HG02571 (cell line): ENCODE results near the gene TBC1D22B.

Experiments
- ATAC-seq: cut with Tn5 transposase; IDR thresholded peaks from one replicate; pipeline ENCODE4 v1.9.1; 2021; ENCODE audit warnings: mild to moderate bottlenecking, moderate library complexity; ENCODE audit not compliant: unreplicated experiment

The TBC1D22B gene, protein sequence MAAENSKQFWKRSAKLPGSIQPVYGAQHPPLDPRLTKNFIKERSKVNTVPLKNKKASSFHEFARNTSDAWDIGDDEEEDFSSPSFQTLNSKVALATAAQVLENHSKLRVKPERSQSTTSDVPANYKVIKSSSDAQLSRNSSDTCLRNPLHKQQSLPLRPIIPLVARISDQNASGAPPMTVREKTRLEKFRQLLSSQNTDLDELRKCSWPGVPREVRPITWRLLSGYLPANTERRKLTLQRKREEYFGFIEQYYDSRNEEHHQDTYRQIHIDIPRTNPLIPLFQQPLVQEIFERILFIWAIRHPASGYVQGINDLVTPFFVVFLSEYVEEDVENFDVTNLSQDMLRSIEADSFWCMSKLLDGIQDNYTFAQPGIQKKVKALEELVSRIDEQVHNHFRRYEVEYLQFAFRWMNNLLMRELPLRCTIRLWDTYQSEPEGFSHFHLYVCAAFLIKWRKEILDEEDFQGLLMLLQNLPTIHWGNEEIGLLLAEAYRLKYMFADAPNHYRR

DNA sequence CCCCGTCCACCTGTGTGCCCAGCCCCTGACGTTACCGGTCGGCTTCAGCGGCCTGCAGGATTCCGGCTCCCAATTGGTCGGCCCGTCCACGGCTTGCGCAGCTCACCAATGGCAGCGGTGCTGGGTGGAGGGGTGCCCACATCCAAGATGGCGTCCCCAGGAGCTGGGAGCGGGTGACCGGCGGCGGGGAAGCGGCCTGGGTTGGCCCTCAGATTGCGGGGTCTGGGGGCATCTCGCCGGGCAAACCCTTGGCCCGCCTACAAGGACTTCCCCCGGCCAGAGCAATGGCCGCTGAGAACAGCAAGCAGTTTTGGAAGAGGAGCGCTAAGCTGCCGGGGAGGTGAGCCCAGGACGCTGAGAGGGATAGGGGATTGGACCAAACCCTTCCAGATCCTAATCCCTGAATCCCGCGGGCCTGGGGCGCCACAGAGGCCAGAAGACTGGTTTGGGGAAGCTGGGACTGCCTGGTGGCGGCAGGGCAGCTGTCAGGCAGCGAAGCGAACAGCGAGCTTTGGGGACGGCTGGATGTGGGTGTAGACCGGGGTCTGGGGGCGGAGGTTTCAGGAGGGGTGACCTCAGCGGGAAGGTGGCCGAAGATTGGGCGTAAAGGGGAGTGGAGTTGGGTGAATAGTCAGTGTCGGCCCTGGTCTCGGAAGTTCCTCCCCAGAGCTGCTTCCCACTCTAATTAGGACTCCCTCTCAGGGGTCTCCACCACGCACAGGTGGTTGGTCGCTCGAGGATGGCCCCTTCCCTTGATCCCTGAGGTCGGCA, at the start of gene TBC1D22B, which contains the start of gene TMEM217:
TSS of gene TBC1D22B (plus strand) at position 139 of the 771 bp plus-strand sequence. CDS start at position 285, 146 bp downstream.
TSS of gene TMEM217 (minus strand) at position 511 of the 771 bp plus-strand sequence. CDS start 39,114 bp downstream, outside the sequence.
- peak; percentile 96 for ATAC-seq

DNA sequence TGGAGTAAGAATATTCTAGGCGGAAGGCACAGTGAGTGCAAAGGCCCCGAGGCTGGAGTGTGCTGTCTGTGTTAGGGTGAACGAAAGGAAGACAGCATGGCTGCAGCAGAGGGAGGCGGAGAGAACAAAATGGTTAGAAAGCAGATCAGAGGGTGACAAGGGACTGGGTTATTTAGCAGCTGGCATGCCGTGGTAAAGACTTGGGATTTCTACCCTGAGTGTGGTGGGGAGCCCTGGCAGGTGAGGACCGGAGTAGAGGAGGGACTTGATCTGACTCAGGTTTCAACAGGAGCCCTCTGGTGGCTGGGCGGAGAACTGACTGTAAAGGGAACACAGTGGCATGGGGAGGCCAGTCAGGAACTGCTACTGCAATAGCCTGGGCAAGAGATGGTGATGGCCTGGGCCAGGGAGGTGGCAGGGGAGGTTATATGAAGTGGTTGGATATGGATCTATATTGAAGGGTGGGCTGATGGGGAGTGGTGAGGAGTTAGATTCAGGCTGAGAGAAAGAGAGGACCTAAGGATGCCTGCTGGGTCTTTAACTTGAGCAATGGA, 49.6 kb upstream of the TBC1D22B start:
- ATAC-seq, result peak; percentile 80

GRCh38 chr6:37208793-37209192, 48.8 kb upstream of the TBC1D22B start:
- ATAC-seq, result no peak

GRCh38 chr6:37209461-37210205, 47.9 kb upstream of the TBC1D22B start:
- ATAC-seq, result no peak

DNA sequence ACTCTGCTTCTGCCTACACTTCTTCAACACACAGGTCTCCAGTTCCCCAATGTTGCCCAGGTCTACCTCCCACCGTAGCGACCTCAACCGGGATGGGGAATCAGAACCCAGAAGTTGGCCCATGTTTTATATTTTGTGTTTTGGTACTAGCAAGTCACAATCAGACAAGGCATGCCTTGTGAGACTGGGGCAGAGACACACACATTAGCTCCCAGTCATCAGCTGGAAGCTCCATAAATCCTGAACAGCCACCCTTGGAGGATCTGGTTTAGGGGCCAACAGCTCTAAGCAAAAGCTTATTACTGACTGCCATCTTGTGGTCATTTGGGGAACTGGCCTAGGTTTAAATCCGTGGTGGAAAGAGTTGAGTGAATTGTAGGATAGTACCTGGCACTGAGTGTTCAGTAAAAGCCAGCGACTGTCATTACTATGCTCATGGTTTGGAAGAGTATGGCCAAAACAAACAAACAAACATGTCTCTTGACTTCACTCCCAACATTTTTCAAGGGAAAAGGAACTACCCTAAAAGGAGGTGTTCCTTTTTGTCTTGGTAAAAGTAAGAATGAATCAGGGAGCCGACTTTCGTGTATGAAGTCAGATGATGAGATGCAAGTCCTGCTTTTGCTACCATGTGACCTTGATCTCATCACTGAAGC, 47.1 kb upstream of the TBC1D22B start:
- no peak for ATAC-seq

DNA sequence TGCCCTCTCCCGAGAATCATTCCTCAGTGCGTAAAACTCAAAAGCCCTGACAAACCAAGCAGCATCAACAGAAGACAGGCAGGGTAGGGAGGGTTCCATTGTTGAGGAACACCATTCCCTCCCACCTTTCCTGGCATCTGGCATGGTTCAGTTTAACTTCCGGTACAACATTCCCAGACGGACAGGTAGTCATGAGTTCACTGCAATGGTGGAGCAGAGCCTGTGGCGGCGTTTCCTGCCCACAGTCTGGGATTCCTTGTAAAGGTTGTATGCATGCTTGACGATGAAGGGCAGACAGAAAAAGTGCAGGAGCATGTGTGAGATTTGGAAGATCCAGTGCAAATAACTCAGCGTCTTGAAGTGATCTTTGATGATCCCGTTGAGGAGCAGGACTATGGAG, 45.3 kb upstream of the TBC1D22B start:
- ATAC-seq, result no peak

DNA sequence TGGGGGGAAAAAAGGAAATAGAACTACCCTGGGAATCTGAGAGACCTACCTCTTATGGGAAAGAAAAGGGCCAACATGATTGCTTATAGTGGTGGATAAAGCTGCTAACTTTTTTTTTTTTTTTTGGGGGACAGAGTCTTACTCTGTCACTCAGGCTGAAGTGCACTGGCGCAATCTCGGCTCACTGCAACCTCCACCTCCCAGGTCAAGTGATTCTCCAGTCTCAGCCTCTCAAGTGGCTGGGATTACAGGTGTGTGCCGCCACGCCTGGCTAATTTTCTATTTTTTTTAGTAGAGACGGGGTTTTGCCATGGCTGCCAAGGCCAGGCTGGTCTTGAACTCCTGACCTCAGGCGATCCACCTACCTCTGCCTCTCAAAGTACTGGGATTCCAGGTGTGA, 39.5 kb upstream of the TBC1D22B start:
- ATAC-seq, result no peak

- ATAC-seq, result no peak
These were observed 39.1 kb upstream of the TBC1D22B start for GRCh38 chr6:37218511-37218910.

GRCh38 chr6:37221585-37222124, 35.9 kb upstream of the TBC1D22B start:
- no peak for ATAC-seq

GRCh38 chr6:37222125-37222967, 35.2 kb upstream of the TBC1D22B start:
- peak; percentile 86 for ATAC-seq

DNA sequence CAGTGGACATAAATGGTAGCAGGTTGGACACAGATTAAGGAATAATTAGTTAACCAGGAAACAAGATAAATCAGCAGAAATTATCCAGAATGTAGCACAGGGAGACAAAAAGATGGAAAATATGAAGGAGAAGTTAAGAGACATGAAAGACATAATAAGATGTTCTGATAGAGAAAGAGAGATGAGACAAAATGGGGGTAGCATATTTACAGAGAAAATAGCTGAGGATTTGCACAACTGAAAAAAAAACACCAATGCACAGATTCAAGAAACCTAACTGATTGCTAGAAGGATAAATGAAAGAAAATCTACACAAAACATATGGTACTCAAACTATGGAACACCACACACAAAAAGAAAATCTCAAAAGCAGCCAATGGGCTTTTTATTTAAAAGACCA, 34.6 kb upstream of the TBC1D22B start:
- no peak for ATAC-seq

GRCh38 chr6:37225350-37226169, 32.0 kb upstream of the TBC1D22B start:
- ATAC-seq, result no peak

GRCh38 chr6:37230104-37230503, 27.5 kb upstream of the TBC1D22B start:
- no peak for ATAC-seq

DNA sequence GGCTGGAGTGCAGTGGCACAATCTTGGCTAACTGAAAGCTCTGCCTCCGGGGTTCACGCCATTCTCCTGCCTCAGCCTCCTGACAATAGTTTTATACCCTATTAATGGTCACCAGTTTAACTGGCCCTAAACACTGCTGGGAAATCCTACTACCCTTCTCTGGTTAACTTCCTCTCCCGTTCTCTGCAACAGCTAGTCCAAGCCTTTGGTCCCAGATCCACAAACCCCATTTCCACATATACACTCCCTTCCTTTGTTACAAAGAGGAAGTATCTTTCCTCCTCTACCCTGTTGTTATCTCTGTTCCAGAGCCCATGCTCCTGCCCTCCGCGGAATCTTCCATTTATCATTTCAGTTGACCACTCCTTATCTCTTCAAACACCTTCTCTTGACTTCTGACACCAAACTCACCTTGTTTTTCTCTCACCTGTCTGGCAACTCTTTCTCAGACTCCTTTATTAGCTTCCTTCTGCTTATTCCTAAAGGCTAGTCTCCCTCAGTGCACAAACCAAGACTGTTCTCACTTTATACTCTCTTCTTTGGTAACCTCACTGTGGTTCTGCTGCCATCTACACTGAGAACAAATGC, 25.0 kb upstream of the TBC1D22B start:
- no peak for ATAC-seq

DNA sequence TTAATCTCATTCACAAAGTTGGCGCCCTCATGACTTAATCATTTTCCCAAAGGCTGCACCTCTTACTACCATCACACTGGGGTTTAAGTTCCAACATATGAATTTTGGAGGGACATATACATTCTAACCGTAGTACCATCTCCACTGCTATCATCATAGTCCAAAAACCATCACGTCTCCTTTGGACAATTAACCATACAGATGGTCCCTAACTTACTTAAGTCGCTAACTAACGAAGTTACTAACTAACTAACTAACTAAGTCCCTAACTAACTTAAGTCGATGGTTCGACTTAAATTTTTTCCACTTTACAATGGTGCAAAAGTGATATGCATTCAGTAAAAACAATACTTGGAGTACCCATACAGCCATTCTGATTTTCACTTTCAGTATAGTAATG, 24.0 kb upstream of the TBC1D22B start:
- ATAC-seq, result no peak

DNA sequence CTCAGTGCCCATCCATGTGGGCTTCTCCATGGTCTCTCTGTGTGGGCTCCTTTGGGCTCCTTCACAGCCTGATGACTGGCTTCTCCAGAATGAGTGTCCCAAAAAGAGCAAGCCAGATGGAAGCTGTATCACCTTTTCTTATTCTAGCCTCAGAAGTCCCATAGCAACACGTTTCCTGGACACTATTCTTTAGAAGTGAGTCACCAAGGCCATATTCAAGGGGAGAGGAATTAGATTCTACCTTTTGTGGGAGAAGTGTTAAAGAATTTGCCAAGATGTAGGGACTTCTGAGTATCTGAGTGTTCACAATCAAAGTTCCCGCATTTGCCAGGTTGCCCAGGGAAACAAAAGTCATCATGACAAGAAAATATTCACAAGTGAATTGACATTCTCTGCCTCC, 20.7 kb upstream of the TBC1D22B start:
- ATAC-seq, result no peak

- no peak for ATAC-seq
These were observed 19.8 kb upstream of the TBC1D22B start for GRCh38 chr6:37237789-37238188.

DNA sequence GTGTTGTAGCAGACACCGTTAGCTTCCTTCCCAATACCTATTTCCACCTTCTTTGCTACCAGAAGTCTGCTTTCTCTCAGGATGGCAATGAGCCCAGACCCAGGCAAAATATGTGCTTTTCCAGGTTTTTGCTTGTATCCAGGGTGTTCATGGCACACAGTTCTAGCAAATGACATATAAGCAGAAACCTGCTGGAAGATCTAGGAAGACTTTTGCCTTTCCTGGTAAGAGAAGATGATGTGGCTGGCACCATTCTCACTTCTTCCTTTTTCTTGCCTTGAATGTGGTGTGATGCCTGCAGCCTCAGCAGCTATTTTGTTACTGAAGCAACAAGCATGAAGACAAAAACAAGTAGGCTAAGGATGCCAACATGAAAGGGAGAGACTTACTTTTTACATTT, 19.2 kb upstream of the TBC1D22B start:
- no peak for ATAC-seq
